Measurements from ENCODE around the gene ITPKC.

DNA sequence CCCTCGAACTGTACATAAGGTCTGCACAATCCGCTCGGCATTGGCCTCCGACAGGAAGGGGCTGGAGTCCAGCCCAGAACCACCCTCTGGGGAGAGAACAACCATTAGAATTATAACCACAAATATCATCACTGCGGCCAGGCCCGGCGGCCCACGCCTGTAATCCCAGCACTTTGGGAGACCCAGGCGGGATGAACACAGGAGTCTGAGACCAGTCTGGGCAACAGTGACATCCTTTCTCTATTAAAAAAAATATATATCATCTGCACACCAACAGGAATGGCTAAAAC lies 11.6 kb upstream of the ITPKC start:
- no peak for TF ChIP-seq SP1 (IDR thresholded peaks at IDR 0.05)
- no peak for TF ChIP-seq SP1 (CRISPR knock-in tag; IDR thresholded peaks at IDR 0.05)
- TF ChIP-seq HHEX (CRISPR knock-in tag; IDR thresholded peaks at IDR 0.05) = no peak
- TF ChIP-seq, protein P1, sequence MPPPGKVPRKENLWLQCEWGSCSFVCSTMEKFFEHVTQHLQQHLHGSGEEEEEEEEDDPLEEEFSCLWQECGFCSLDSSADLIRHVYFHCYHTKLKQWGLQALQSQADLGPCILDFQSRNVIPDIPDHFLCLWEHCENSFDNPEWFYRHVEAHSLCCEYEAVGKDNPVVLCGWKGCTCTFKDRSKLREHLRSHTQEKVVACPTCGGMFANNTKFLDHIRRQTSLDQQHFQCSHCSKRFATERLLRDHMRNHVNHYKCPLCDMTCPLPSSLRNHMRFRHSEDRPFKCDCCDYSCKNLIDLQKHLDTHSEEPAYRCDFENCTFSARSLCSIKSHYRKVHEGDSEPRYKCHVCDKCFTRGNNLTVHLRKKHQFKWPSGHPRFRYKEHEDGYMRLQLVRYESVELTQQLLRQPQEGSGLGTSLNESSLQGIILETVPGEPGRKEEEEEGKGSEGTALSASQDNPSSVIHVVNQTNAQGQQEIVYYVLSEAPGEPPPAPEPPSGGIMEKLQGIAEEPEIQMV (CRISPR knock-in tag; IDR thresholded peaks at IDR 0.05; ENCODE audit: low read depth) = no peak
- TF ChIP-seq MED1 (CRISPR knock-in tag; IDR thresholded peaks at IDR 0.05) = no peak
- TF ChIP-seq SRSF9 (IDR thresholded peaks at IDR 0.05; ENCODE audit: borderline replicate concordance, insufficient read depth, low read depth, low read length, poor library complexity, severe bottlenecking) = no peak
- no peak for TF ChIP-seq NFATC3 (CRISPR knock-in tag; IDR thresholded peaks at IDR 0.05)
- TF ChIP-seq TCF7 (IDR thresholded peaks at IDR 0.05; ENCODE audit: low read depth) = no peak
- TF ChIP-seq TRIM24 (CRISPR knock-in tag; IDR thresholded peaks at IDR 0.05) = no peak
- TF ChIP-seq, protein P2, sequence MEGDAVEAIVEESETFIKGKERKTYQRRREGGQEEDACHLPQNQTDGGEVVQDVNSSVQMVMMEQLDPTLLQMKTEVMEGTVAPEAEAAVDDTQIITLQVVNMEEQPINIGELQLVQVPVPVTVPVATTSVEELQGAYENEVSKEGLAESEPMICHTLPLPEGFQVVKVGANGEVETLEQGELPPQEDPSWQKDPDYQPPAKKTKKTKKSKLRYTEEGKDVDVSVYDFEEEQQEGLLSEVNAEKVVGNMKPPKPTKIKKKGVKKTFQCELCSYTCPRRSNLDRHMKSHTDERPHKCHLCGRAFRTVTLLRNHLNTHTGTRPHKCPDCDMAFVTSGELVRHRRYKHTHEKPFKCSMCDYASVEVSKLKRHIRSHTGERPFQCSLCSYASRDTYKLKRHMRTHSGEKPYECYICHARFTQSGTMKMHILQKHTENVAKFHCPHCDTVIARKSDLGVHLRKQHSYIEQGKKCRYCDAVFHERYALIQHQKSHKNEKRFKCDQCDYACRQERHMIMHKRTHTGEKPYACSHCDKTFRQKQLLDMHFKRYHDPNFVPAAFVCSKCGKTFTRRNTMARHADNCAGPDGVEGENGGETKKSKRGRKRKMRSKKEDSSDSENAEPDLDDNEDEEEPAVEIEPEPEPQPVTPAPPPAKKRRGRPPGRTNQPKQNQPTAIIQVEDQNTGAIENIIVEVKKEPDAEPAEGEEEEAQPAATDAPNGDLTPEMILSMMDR (CRISPR knock-in tag; IDR thresholded peaks at IDR 0.05) = no peak
- TF ChIP-seq RBAK (CRISPR knock-in tag; IDR thresholded peaks at IDR 0.05) = no peak

Data from HepG2 (cell line).